Liver (tissue), 3 donors: ENCODE data around the gene TMEM255B.

Experiments used
- EGR1 ChIP-seq, 2 donors: IDR thresholded peaks; 2 replicates each; pipeline ENCODE4 v1.6.1; 2016 to 2018; ENCODE audit warnings: antibody characterized with exemption in 2 of 2, low read depth in 2 of 2
- FOXA1 ChIP-seq: IDR thresholded peaks from 2 replicates; pipeline ENCODE4 v1.6.1; 2016; ENCODE audit warnings: antibody characterized with exemption
- GABPA ChIP-seq, 2 donors: IDR thresholded peaks in 1 of 2; conservative IDR thresholded peaks in 1 of 2; 2 replicates each; pipeline ENCODE4 v1.6.1; 2016; ENCODE audit warnings: antibody characterized with exemption in 2 of 2, mild to moderate bottlenecking in 1 of 2, moderate library complexity in 1 of 2
- JUND ChIP-seq, 2 donors: IDR thresholded peaks; 2 replicates each; pipeline ENCODE4 v1.6.1; 2016; ENCODE audit warnings: antibody characterized with exemption in 2 of 2
- MAX ChIP-seq: IDR thresholded peaks from 2 replicates; pipeline ENCODE4 v1.6.1; 2016; ENCODE audit warnings: antibody characterized with exemption
- RAD21 ChIP-seq, 2 donors: IDR thresholded peaks; 2 replicates each; pipeline ENCODE4 v1.6.1; 2016; ENCODE audit warnings: antibody characterized with exemption in 2 of 2, mild to moderate bottlenecking in 2 of 2
- RXRA ChIP-seq, 2 donors: IDR thresholded peaks; 2 replicates each; pipeline ENCODE4 v1.6.1; 2017 to 2018; ENCODE audit warnings: antibody characterized with exemption in 2 of 2, mild to moderate bottlenecking in 1 of 2
- SP1 ChIP-seq: IDR thresholded peaks from 2 replicates; pipeline ENCODE4 v1.6.1; 2018; ENCODE audit warnings: antibody characterized with exemption, mild to moderate bottlenecking
- TAF1 ChIP-seq: conservative IDR thresholded peaks from 2 replicates; pipeline ENCODE4 v1.6.1; 2016; ENCODE audit warnings: antibody characterized with exemption, mild to moderate bottlenecking
- YY1 ChIP-seq: IDR thresholded peaks from 2 replicates; pipeline ENCODE4 v1.6.1; 2016; ENCODE audit warnings: antibody characterized with exemption, mild to moderate bottlenecking
- TF ChIP-seq, protein P1 (sequence below): fragments of 150-350 bp; IDR thresholded peaks from 2 replicates; pipeline ENCODE4 v1.5.1; 2017; ENCODE audit warnings: improper control_type of control experiment, low read depth, low read length; ENCODE audit not compliant: missing input control
- TF ChIP-seq, protein P2 (sequence below): IDR thresholded peaks from 2 replicates; pipeline ENCODE4 v1.6.1; 2016; ENCODE audit warnings: antibody characterized with exemption, mild to moderate bottlenecking
- TF ChIP-seq, protein P3 (sequence below): IDR thresholded peaks from 2 replicates; pipeline ENCODE4 v1.6.1; 2016; ENCODE audit warnings: antibody characterized with exemption
- donor health status: healthy.
- donor health status: healthy.

GRCh38 chr13:113849546-113849945 is 90.5 kb downstream of the TMEM255B start:
- TF ChIP-seq, protein P1, sequence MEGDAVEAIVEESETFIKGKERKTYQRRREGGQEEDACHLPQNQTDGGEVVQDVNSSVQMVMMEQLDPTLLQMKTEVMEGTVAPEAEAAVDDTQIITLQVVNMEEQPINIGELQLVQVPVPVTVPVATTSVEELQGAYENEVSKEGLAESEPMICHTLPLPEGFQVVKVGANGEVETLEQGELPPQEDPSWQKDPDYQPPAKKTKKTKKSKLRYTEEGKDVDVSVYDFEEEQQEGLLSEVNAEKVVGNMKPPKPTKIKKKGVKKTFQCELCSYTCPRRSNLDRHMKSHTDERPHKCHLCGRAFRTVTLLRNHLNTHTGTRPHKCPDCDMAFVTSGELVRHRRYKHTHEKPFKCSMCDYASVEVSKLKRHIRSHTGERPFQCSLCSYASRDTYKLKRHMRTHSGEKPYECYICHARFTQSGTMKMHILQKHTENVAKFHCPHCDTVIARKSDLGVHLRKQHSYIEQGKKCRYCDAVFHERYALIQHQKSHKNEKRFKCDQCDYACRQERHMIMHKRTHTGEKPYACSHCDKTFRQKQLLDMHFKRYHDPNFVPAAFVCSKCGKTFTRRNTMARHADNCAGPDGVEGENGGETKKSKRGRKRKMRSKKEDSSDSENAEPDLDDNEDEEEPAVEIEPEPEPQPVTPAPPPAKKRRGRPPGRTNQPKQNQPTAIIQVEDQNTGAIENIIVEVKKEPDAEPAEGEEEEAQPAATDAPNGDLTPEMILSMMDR: no peak
- TF ChIP-seq MAX: no peak
- no peak for TF ChIP-seq JUND (IDR thresholded peaks at IDR 0.05)
- no peak for TF ChIP-seq RAD21 (IDR thresholded peaks at IDR 0.05)
- no peak for TF ChIP-seq TAF1
- TF ChIP-seq GABPA (IDR thresholded peaks at IDR 0.05 in 1 of 2, conservative IDR thresholded peaks at IDR 0.05 in 1 of 2): no peak
- no peak for TF ChIP-seq SP1
- TF ChIP-seq YY1: no peak
- TF ChIP-seq, protein P2, sequence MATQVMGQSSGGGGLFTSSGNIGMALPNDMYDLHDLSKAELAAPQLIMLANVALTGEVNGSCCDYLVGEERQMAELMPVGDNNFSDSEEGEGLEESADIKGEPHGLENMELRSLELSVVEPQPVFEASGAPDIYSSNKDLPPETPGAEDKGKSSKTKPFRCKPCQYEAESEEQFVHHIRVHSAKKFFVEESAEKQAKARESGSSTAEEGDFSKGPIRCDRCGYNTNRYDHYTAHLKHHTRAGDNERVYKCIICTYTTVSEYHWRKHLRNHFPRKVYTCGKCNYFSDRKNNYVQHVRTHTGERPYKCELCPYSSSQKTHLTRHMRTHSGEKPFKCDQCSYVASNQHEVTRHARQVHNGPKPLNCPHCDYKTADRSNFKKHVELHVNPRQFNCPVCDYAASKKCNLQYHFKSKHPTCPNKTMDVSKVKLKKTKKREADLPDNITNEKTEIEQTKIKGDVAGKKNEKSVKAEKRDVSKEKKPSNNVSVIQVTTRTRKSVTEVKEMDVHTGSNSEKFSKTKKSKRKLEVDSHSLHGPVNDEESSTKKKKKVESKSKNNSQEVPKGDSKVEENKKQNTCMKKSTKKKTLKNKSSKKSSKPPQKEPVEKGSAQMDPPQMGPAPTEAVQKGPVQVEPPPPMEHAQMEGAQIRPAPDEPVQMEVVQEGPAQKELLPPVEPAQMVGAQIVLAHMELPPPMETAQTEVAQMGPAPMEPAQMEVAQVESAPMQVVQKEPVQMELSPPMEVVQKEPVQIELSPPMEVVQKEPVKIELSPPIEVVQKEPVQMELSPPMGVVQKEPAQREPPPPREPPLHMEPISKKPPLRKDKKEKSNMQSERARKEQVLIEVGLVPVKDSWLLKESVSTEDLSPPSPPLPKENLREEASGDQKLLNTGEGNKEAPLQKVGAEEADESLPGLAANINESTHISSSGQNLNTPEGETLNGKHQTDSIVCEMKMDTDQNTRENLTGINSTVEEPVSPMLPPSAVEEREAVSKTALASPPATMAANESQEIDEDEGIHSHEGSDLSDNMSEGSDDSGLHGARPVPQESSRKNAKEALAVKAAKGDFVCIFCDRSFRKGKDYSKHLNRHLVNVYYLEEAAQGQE: no peak
- TF ChIP-seq EGR1 (IDR thresholded peaks at IDR 0.05; ENCODE audit: low read depth in 2 of 2): no peak
- no peak for TF ChIP-seq FOXA1
- TF ChIP-seq, protein P3, sequence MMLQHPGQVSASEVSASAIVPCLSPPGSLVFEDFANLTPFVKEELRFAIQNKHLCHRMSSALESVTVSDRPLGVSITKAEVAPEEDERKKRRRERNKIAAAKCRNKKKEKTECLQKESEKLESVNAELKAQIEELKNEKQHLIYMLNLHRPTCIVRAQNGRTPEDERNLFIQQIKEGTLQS: no peak
- TF ChIP-seq RXRA (IDR thresholded peaks at IDR 0.05): no peak
